ENCODE results near the gene TULP1.

DNA sequence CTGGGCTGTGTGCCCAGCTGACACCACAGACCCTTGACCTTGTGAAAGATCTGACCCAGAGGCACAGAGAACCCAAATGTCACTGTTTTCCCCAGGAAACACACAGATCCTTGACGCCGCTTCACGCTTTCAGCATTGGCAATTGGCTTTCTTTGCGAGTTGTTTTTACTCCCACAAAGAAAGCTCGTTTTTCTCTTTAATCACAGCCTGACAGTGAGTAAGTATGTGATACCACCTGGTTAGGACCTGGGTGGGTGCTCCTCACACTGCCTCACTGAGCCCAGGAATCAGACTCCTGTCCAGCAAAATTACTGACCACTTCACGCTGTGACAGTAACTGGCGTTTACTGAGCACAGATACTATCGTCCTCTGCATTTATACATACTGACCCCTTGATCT, 31.5 kb downstream of the TULP1 start:
- TF ChIP-seq, protein P1, sequence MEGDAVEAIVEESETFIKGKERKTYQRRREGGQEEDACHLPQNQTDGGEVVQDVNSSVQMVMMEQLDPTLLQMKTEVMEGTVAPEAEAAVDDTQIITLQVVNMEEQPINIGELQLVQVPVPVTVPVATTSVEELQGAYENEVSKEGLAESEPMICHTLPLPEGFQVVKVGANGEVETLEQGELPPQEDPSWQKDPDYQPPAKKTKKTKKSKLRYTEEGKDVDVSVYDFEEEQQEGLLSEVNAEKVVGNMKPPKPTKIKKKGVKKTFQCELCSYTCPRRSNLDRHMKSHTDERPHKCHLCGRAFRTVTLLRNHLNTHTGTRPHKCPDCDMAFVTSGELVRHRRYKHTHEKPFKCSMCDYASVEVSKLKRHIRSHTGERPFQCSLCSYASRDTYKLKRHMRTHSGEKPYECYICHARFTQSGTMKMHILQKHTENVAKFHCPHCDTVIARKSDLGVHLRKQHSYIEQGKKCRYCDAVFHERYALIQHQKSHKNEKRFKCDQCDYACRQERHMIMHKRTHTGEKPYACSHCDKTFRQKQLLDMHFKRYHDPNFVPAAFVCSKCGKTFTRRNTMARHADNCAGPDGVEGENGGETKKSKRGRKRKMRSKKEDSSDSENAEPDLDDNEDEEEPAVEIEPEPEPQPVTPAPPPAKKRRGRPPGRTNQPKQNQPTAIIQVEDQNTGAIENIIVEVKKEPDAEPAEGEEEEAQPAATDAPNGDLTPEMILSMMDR (IDR thresholded peaks at IDR 0.05; ENCODE audit: insufficient read depth, low read length, poor library complexity, severe bottlenecking) = no peak
- no peak for TF ChIP-seq EZH2phosphoT487 (conservative IDR thresholded peaks at IDR 0.05; ENCODE audit: low read length)

Measured in SU-DHL-6 (cell line).